GM19240 (cell line): ENCODE results near the gene NCAM2.

ENCODE experiments used
- DNase-seq: peaks from one replicate; pipeline ENCODE4 v3.0.0; 2011; ENCODE audit warnings: low spot score; ENCODE audit not compliant: insufficient read length

The NCAM2 gene

DNA sequence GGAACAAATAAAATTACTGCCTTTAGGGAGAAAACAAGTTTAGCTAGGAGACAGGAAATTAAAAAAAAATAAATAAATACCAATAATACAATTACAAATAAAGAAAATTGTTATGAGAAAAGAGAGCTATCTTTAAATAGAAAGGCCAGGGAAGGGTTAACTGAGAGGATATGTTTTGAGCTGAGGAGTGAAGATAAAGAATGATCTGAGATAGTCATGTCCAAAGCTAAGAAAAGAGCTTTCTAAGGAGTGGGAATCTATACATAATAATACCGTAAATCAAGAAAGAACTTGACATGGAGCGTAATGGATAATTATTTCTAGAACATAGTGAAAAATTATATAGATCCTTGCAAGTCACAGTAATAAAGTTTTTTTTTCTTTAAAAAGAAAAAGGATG is 176.5 kb downstream of the NCAM2 start:
- no peak for DNase-seq

DNA sequence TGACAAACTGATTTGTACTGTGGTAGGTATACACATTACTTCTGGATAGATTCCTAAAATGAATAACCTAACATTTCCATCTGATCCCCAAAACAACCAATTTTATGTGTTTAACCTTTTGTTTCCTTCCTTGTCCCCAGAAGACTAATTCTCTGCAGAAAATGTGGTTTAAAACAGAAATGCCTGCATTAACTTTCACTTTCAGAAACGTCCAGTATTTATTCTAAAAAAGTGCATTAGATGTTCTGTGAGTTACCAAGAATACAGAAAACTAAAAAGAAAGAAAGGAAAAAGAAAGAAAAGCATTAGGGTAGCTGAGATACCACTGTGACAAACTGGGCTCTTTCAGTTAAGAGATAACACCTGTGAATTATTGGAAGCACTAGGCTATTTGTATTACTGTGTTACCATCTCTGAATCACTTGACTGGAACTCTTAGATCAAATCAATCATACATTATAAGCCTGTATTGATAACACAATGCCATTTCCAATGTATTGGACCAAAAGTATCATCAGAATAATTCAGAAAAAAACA is 177.7 kb downstream of the NCAM2 start:
- no peak for DNase-seq

DNA sequence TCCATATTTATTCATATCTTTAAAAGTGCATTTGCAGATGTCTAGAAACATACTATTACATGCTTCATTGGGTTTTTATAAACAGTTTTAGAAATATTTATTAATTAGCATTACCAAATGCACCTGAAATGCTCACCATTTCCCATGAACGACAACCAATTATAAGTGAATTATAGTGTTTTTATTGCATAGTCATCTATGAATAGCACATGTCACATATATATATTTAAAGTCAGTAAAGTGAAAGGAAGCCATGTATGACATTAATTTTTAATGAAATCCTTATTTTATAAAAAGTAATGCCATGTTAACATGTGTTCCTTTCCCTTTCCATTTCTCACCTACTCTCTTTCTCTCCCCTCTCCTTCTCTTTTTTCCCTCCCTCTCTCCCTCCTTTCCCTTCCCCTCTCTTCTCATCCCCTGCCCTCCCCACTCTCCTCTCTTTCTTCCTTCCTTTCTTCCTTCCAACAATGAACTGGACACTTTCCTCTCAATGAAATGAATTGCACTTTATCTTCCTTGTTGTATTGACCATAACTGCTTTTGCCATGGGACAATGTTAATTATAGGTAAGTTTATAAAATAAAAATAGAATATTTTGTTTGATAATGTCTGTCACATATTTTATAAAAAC is 179.3 kb downstream of the NCAM2 start:
- DNase-seq = no peak

DNA sequence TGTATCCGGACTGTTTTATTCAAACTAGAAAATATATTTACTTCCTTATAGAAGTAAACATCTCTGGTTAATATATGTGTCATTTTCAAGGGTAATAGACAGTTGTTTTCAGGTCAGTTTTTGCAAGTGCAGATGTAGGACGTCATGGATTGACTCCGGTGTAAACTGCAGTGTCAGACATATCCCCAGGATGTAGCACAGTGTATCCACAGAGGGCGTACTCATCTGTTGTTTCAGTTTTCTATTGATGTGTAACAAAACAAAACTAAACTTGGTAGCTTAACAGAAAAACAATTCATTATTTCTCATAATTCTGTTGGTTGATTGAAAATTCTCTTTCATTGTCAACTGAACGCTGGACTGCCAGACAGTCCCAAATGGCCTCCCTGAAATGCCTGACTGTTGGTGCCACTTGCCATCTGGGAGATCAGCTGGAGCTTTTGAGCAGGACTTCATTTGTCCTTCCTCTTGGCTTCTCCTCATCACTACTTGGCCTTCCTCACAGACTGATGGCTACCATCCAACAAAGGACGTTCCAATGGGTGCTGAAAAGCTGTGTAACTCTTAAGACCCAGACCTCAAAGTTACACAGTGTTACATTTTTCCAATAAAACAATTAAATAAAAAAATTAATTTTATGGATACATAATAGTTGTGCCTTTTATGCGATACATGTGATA is 181.6 kb downstream of the NCAM2 start:
- no peak for DNase-seq

DNA sequence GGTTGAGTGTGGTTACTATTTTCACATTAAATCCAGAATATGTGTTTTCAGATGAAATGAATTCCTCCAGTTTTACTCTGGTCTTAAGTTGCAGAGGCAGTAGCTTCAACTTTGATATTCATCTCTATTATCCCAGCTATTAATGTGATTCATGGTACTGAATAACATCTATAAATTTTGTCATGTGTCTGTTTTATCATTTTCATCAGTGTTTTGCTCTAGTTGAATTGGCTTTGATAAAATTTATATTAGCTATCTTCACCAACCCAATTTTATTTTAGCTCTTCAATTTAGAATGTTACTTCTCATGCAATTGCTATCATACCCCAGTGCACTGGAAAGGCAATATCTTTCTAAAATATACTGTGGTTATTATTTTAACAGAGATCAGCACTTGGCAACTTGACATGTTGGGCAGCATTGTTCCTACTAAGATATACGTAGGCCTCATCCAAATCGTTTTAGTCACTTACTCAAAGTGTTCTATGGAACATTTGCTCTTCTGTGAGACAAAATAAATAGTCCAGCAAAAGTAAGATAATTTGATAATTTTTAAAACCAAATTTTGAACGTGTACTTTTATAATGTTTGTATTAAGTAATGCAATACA is 184.3 kb downstream of the NCAM2 start:
- DNase-seq = no peak

DNA sequence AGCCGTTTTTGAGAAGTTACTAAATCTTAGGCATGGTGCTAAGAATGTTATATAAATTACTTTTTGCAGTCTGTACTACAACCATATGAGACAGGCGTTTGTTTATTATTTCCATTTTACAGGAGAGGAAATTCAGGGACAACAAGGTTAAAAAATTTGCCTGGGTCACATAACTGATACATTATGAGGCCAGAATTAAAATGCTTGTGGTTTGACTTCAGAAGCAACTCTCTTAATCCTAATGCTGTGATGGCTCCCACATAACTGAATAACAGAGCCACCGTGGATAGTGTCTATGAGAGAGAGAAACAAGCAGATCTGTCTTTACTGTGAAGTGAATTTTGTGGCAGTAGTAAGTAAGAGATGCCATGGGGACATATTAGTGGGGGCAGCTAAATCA is 184.9 kb downstream of the NCAM2 start:
- DNase-seq = no peak

DNA sequence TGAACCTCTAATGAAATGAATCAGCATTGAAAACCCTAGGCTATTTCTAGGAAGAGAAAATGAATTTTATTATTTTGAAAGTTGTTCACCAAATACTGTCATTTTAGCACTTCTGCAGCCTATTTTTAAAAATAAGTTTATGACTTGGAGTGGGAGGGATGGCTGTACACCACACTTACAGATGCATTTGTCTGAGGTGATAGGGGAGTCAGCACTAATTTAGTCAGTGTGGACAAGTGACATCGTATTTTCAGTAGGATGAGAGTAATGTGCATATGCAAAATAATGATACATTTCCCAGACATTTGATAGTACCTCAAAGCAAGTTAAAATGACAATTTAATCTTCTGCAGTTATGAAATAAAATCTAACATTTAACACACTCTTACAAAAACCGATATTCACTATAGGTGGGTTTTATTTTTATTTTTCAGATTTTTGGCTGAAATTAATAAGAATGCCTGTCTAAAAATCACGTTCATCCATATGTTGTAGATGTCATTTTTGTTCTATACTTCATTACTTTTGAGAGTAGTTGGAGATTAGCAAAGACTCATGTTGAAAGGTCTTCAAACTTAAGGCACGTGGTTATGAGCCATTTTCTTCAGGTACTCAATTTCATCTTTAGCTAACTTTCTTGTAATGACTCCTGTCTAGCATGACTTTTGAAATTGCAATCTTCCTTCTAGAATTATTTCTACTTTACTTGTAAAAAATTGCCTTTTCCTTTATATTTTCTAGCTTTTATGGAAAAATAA is 186.7 kb downstream of the NCAM2 start:
- no peak for DNase-seq

DNA sequence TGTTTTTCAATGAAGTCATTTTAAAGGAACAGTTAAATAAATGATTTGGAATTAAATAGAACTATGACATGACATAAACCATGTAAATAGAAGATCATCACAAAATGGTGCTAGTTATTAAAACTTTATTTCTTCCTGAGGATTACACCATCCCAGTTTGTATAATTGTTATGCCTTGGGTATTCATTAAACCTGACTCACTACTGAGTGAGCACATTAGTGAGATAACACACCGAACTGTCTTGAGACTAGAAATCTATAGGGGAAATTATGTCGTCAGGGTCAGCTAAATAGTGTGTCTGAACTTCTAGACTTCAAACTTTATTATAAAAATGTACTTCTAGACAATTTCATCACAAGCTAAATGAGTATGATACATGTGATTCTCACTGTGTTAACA is 189.4 kb downstream of the NCAM2 start:
- DNase-seq = no peak

DNA sequence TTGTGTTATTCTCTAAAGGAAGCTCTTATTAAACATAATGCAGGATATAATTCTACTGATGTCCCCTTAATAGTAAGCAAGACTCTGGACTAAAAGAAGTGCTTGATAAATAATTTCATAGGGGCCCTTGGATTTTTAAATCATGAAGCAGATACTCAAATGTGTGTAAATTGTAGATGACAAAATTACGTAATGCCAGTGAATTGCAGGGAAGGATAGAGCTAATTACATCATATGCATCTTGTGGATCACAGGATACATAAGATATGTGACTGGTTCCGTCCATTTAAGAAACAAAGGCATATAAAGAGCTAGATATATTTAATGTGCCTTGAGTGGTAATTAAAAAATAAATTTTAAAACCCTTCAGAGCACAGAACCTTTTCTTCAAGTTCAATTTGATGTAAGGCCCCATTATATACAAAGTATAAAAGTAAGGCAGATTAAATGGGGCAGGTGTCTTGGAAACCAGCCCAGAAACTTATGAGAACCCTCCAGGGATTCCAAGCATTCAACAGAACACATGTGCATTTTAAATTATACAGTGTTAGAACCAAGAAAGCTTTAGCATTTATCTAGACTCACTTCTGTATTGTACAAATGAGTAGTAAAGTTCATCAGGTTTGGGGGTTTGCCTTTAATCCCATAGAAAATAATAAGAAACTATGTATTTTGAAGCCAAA is 190.4 kb downstream of the NCAM2 start:
- no peak for DNase-seq

DNA sequence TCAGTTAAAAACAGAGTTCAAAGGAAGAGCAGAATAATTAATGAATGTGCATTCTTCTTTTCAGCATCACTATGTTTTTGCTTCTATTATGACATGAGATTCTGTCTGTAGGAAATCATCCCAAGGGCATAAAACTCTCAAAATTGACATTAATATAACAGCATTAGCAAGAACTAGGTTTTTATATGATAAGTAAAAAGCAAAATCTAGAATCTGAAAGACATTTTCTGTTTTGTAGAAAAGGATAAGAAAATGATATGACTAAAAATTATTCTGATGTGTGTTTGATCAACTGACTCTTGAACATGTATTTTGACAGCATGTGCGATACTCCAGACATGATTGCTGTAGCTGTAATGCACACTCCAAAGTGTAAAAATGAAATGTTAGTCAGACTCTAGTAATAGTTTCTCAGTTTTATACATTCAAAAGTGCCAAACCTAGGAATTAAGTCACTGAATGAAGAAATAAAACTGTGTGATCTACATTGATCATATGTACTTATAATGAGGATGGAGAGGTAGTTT is 197.3 kb downstream of the NCAM2 start:
- DNase-seq = no peak

DNA sequence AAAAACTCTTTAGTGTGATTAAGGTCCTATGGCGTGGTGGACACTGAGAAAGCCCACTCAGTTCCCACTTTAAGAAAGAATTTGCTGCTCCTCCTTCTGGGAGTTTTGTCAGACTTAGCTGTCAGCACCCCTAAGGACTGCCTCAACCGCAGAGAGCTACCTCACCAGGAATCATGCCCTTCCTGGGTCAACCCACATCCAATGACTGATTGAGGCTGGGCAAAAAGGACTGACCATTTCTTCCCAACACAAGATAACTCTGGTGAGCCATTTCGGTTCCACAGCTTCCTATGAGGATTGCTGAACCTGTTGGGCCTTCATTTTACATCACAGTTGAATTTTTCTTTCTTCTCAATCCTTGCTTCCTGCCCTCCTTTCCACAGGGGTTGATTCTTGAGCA is 197.9 kb downstream of the NCAM2 start:
- no peak for DNase-seq

DNA sequence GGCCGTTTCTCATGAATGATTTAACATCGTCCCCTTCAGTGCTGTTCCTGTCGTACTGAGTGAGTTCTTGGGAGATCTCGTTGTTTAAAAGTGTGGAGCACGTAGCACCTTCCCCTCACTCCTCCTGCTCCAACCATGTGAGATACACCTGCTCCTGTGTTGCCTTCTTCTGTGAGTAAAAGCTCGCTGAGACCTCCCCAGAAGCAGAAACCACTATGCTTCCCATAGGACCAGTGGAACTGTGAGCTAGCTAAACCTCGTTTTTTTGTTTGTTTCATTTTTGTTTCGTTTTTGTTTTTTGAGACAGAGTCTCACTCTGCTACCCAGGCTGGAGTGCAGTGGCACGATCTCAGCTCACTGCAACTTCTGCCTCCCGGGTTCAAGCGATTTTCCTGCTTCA is 198.6 kb downstream of the NCAM2 start:
- no peak for DNase-seq

DNA sequence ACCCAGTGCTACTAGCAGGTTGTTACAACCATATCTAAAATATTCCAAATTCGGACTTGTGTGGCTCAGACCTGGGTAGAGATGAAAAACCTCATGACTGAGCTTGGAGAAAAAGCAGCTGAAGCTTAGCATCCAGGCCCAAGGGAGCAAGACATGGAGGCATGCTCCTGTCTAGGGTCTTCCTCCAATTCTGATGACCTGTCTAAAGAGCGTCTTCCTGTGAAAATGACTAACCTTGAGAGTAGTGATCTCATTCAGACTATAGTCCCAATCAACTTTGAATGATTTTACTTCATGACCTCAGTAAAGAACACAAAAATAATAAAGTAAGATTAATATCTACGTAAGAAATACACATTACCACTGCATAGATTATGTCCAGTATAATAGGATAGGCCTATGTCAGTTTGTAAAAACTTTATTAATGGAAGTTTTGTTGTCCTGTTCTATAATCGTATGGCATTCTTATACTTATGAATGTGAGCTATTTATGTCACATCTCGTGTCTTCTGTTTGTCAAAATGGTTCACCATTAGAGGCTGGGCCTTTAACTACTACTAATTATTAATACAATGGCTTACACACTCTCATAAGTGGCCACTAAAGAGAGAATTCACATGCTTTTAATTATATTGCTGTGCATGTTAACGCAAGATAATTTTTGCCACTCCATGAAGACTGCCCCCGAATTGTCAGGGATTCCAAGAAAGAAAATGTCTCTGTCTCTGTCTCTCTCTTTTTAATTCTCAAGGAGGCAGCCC is 201.3 kb downstream of the NCAM2 start:
- no peak for DNase-seq

DNA sequence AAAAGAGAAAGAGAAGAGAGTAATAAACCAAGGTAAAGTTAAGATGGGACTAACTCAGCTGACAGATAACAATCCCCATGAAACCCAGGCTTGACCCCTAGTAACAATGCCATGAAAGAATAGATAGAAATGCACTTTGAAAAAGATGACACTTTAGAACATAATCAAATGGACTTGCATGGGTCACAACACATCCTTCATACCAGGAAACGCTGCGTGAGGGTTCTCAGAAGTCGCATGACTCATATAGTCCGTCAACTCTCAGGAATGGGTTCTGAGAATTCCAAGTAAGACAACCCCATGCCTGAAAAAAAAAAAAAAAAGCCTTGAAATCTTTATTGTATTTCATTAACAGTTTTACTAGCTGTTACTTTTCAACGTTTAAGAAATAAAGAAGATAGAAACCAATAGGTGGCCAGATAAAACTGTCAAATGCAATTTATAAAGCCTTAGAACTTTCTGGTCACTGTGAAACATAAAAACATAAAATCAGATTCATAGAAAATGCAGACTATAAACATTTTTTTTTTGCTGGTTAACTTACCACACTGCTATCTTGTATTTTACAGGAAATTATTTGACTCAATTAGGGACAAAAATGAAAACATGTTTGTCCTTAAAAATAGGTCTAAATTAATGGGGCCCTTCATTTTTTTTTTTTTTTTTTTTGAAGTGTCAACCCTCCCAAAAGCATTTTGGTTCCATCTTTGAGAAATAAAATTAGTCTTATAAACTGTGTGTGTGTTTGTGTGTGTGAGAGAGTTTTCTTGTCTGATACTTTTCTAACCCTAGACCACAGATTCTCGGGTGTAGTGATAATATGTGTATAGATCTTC is 202.1 kb downstream of the NCAM2 start:
- no peak for DNase-seq

DNA sequence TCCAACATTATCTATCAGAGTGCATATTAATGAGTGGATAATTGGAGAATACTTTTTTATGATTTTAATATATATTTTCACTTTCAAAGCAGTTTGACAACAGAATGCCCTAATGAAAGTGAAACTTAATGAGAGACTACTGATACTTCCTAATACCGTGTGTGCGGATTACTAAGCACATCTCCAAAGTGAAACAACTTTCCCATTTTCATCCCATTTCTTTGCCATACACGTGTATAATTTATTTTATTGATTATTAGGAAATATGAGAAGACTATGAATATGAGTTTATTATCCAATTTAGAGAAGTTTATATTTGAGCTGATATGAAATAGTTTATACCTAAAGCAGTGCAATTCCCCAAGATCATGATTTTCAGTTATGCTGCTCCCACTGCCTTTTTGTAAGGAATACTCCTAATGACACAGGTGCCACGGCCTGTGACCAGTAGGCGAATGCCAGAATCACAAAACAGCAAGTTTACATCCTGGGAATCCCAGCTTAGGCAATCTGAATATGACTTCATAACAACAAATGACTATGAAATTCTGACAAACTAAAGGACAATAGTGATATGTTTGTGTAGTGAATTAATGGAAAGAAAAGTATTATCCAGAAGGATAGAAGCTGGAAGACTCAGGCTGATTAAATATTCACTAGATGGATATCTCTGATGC is 202.9 kb downstream of the NCAM2 start:
- DNase-seq = no peak

DNA sequence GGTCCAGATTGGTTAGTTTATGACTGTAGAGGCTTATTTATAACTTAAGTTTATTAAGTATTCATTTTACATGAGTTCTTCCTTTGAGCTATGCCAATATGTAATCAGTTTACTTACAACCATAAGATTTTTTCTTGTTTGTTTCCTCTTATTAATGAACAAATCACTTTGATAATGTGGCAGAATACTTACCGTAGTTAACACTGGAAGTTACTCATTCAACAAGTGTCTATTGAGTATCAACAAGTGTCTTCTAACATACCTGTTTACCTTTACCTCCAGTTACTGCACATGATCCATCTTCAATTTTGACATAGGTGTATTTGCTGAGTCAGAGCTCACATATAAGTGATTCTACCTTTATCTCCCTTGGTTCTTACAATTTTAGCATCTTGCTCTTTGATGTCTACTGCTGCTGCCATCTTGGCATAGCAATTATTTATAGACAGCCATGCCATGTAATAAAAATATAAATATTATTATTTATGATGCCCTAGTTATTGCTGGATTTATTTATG is 205.7 kb downstream of the NCAM2 start:
- DNase-seq = no peak

DNA sequence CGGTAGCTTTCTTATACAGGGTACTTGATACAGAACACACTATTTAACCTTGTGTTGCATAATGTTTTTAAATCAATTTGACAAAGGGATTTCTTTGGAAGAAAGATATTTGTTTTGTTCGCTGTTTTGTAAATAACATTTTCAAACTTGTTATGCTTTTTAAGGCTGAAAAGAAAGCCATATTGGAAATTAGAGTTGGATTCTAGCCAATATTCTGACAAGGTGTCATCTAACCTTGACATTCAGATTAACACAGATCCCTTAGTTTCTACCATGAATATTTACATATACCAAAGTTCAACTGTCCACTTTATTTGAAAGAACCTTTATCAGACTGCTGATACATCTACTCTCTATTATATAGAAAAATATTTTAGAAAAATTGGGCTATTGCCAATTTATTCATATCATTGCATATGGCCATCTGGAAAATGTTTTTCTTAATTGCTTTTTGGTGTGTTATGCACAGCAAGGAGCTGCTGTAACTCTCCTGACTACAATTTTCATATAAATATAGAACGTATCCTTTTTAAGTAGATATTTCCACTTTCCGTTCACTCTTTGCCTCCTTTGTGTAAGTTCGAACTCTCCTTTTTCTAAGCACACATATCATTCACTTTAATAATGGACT is 206.3 kb downstream of the NCAM2 start:
- DNase-seq = no peak

DNA sequence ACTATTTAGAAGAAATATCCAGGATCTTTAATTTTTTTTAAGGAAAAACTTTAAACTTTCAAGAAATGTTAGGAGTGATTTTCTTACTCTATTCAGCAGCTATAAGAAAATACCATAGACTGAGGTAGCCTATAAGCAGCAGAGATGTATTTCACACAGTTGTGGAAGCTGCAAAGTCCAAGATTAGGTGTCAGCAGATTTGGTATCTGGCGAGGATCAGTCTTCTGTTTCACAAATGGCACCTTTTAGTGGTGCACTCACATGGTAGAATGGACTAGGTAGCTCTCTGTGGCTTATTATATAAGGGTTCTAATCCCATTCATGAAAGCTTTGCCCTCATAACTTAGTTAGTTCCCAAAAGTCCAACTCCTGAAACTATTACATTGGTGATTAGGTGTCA is 207.4 kb downstream of the NCAM2 start:
- DNase-seq = no peak
